NCI-H1694 (cell line): ENCODE results near the gene C1QTNF9B.
"Not testable (repeated sequence)": the region's sequence is repeated elsewhere in the genome, so short reads cannot be mapped to it uniquely, and the experiment has no call there.

Source experiments
- DNase-seq: peaks from one replicate; lab custom pipeline; 2025; lab: John Stamatoyannopoulos, UW

Gene C1QTNF9B

GRCh38 chr13:23897452-23897919, at the start of gene C1QTNF9B:
Gene C1QTNF9B (minus strand): TSS chr13:23897502.
- DNase-seq = not testable (repeated sequence)

- no peak for DNase-seq
Observed at GRCh38 chr13:23946900-23947299, 49.6 kb upstream of the C1QTNF9B start.

- no peak for DNase-seq
Observed at GRCh38 chr13:23946067-23946466, 48.8 kb upstream of the C1QTNF9B start.

- DNase-seq = no peak
Observed at GRCh38 chr13:23945612-23946011, 48.3 kb upstream of the C1QTNF9B start.

- no peak for DNase-seq
Observed at GRCh38 chr13:23941211-23941610, 43.9 kb upstream of the C1QTNF9B start.

- not testable (repeated sequence) for DNase-seq
Observed at GRCh38 chr13:23939666-23940065, 42.4 kb upstream of the C1QTNF9B start.

GRCh38 chr13:23934520-23934919, 37.2 kb upstream of the C1QTNF9B start:
- DNase-seq = no peak

- DNase-seq = no peak
Observed at GRCh38 chr13:23928985-23929384, 31.7 kb upstream of the C1QTNF9B start.

- DNase-seq = no peak
Observed at GRCh38 chr13:23923031-23923430, 25.7 kb upstream of the C1QTNF9B start.

- no peak for DNase-seq
Observed at GRCh38 chr13:23922005-23922932, 25.0 kb upstream of the C1QTNF9B start.

- DNase-seq = peak; percentile 38
Observed at GRCh38 chr13:23921451-23921888, 24.2 kb upstream of the C1QTNF9B start.

GRCh38 chr13:23919006-23919405, 21.7 kb upstream of the C1QTNF9B start:
- DNase-seq = no peak

GRCh38 chr13:23918208-23918607, 20.9 kb upstream of the C1QTNF9B start:
- no peak for DNase-seq

GRCh38 chr13:23915308-23915707, 18.0 kb upstream of the C1QTNF9B start:
- DNase-seq = no peak

GRCh38 chr13:23912469-23912868, 15.2 kb upstream of the C1QTNF9B start:
- no peak for DNase-seq

- DNase-seq = no peak
Observed at GRCh38 chr13:23909606-23910005, 12.3 kb upstream of the C1QTNF9B start.

GRCh38 chr13:23905766-23906165, 8.5 kb upstream of the C1QTNF9B start:
- no peak for DNase-seq

GRCh38 chr13:23903906-23904280, 6.6 kb upstream of the C1QTNF9B start:
- no peak for DNase-seq

- DNase-seq = no peak
Observed at GRCh38 chr13:23902975-23903905, 5.9 kb upstream of the C1QTNF9B start.

- no peak for DNase-seq
Observed at GRCh38 chr13:23901365-23901764, 4.1 kb upstream of the C1QTNF9B start.

GRCh38 chr13:23899555-23899954, 2.3 kb upstream of the C1QTNF9B start:
- DNase-seq = peak; percentile 45

GRCh38 chr13:23898101-23898500, 799 bp upstream of the C1QTNF9B start:
- no peak for DNase-seq
